Ishikawa (cell line): Measurements from ENCODE around the gene ERG.

Experiments
- CREB1 ChIP-seq: IDR thresholded peaks from 2 replicates; pipeline ENCODE4 v1.6.1; 2012; ENCODE audit warnings: low read depth
- NFIC ChIP-seq: IDR thresholded peaks from 2 replicates; pipeline ENCODE4 v1.6.1; 2012
- TF ChIP-seq, protein P1 (sequence below): IDR thresholded peaks from 2 replicates; pipeline ENCODE4 v1.6.1; 2012; ENCODE audit warnings: low read depth, mild to moderate bottlenecking

- TF ChIP-seq NFIC (no peak), CREB1 (no peak)
- TF ChIP-seq, protein P1, sequence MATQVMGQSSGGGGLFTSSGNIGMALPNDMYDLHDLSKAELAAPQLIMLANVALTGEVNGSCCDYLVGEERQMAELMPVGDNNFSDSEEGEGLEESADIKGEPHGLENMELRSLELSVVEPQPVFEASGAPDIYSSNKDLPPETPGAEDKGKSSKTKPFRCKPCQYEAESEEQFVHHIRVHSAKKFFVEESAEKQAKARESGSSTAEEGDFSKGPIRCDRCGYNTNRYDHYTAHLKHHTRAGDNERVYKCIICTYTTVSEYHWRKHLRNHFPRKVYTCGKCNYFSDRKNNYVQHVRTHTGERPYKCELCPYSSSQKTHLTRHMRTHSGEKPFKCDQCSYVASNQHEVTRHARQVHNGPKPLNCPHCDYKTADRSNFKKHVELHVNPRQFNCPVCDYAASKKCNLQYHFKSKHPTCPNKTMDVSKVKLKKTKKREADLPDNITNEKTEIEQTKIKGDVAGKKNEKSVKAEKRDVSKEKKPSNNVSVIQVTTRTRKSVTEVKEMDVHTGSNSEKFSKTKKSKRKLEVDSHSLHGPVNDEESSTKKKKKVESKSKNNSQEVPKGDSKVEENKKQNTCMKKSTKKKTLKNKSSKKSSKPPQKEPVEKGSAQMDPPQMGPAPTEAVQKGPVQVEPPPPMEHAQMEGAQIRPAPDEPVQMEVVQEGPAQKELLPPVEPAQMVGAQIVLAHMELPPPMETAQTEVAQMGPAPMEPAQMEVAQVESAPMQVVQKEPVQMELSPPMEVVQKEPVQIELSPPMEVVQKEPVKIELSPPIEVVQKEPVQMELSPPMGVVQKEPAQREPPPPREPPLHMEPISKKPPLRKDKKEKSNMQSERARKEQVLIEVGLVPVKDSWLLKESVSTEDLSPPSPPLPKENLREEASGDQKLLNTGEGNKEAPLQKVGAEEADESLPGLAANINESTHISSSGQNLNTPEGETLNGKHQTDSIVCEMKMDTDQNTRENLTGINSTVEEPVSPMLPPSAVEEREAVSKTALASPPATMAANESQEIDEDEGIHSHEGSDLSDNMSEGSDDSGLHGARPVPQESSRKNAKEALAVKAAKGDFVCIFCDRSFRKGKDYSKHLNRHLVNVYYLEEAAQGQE: no peak
These were observed 12.9 kb upstream of the ERG start for GRCh38 chr21:38511198-38511597.
